HG02970 (cell line): ENCODE data around the gene DNPEP.
"Not testable (repeated sequence)": the region's sequence is repeated elsewhere in the genome, so short reads cannot be mapped to it uniquely, and the experiment has no call there.

Source experiments
- ATAC-seq: cut with Tn5 transposase; IDR thresholded peaks from one replicate; pipeline ENCODE4 v1.9.1; 2021; ENCODE audit warnings: mild to moderate bottlenecking, moderate library complexity, moderate number of reproducible peaks; ENCODE audit not compliant: unreplicated experiment, low FRiP score

The DNPEP gene

DNA sequence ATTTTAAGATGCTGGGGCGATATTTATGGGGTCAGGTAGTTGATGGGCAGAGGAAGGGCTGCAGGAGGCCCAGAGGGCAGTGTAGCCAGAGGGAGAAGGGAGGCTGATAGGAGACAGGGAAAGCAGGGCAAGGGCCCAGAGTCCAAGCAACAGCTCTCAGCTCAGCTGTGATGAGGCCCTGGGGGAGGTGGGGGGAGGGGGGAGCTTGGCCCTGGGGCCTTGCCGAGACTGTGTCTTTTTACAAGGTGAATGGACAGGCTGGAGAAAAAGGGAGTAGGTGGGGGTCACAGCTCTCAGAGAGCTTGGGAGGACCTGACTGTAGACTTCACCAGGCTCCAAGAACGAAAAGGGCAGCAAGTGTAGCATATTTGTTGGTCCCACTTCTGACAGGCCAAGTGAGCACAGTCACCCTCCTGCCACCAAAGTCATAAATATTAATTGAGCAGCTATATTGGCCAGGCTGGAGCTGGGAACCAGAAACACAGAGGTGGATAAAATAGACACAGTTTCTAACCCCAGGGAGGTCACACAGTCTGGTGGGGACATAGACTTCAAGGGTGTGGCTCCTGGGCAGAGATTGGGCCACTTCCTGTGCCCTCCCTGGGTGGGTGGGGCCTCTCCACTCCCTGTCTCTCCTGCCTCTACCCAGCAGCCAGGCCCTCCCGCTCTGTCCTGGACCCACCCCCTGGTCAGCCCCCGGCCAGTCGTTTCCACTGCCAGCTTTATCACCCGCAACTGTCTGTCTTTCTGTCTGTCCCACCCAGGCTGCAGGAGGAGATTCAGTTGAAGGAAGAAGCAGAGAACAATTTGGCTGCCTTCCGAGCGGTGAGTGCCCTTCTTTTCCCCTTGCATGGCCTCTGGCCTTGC is 31.9 kb upstream of the DNPEP start:
- no peak for ATAC-seq

DNA sequence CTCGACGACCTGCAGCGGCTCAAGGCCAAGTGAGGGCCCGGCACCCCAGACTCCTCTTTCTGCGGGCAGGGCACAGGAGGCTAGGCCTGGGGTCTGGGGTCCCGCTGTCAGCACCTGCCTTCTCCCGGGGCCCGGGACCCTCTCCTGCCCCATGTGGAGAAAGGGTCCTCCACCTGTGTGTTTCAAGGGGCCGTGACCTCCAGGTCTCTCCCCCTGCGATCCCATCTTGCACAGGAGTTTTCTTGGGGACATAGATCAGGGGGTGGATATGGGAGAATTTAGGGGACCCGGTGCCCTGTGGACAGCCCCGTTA is 31.3 kb upstream of the DNPEP start:
- no peak for ATAC-seq

DNA sequence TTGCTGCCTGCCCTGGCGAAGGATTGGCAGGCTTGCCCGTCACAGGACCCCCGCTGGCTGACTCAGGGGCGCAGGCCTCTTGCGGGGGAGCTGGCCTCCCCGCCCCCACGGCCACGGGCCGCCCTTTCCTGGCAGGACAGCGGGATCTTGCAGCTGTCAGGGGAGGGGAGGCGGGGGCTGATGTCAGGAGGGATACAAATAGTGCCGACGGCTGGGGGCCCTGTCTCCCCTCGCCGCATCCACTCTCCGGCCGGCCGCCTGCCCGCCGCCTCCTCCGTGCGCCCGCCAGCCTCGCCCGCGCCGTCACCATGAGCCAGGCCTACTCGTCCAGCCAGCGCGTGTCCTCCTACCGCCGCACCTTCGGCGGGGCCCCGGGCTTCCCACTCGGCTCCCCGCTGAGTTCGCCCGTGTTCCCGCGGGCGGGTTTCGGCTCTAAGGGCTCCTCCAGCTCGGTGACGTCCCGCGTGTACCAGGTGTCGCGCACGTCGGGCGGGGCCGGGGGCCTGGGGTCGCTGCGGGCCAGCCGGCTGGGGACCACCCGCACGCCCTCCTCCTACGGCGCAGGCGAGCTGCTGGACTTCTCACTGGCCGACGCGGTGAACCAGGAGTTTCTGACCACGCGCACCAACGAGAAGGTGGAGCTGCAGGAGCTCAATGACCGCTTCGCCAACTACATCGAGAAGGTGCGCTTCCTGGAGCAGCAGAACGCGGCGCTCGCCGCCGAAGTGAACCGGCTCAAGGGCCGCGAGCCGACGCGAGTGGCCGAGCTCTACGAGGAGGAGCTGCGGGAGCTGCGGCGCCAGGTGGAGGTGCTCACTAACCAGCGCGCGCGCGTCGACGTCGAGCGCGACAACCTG is 30.7 kb upstream of the DNPEP start, which contains the start of gene DES:
Gene DES (plus strand): TSS at position 223 of the 857 bp plus-strand sequence. CDS start 86 bp downstream, at position 309.
- no peak for ATAC-seq

DNA sequence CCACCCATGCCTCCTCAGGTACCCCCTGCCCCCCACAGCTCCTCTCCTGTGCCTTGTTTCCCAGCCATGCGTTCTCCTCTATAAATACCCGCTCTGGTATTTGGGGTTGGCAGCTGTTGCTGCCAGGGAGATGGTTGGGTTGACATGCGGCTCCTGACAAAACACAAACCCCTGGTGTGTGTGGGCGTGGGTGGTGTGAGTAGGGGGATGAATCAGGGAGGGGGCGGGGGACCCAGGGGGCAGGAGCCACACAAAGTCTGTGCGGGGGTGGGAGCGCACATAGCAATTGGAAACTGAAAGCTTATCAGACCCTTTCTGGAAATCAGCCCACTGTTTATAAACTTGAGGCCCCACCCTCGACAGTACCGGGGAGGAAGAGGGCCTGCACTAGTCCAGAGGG is 29.7 kb upstream of the DNPEP start:
- no peak for ATAC-seq

DNA sequence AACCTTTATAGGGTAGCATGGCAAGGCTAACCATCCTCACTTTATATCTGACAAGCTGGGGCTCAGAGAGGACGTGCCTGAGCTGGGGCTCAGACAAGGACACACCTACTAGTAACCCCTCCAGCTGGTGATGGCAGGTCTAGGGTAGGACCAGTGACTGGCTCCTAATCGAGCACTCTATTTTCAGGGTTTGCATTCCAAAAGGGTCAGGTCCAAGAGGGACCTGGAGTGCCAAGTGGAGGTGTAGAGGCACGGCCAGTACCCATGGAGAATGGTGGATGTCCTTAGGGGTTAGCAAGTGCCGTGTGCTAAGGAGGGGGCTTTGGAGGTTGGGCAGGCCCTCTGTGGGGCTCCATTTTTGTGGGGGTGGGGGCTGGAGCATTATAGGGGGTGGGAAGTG is 29.2 kb upstream of the DNPEP start:
- ATAC-seq: no peak

DNA sequence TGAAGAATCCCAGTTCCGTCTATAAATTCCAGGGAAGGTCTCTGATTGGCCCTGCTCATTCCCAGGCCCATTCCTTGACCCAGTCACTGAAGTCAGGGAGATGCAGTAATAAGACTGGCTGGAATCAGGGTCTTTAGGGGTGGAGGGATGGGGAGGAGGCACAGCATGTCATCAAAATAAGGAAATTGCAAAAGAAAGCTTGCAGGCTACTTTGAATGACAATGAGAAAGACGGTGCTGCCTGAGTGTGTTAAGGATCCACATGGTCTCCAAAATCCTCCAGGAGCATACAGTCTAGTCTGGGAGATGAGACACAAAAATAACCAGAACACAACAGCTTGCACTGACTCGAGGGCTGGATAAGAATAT is 28.5 kb upstream of the DNPEP start:
- no peak for ATAC-seq

DNA sequence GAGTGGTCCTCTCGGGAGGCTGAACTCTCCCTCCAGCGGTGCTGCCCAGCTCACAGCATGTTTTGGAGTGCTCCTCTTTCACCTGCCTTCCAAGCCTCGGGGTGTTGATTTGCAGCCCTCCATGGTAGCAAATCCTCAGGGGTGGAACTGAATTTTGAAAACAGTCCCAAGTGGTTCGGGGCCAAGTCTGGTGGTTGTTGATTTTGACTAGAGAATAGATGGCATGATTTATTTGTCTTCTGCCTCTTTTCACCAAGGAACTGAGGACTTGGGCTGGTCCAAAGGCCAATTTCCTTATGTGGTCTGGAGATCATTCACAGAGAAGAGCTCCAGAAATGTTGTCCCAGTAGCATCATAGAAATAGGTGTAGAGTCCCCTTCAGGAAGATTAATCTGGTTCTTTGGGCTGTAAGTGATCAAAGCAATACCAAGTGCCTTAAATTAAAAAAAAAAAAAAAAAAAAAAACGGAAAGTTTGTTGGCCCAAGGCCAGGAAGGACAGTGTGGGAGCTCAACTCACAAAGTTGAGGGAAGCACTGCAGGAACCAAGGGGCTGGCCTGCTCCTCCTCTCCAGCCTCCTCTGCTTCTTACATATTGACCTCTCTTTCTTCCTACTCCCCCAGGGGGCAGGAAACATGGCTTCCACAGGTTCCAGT is 28.0 kb upstream of the DNPEP start:
- no peak for ATAC-seq

DNA sequence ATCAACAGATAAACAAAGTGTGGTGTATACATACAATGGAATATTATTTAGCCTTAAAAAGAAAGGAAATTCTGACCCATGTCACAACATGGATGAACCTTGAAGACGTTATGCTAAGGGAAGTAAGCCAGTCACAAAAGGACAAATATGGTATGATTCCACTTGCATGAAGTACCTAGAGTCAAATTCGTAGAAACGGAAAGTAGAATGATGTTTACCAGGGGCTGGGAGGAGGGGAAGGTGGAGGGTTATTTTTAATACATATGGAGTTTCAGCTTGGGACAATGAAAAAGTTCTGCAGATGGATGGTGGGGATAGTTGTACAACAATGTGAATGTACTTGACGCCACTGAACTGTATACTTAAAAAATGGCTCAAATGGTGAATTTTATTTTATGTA is 27.1 kb upstream of the DNPEP start:
- ATAC-seq: no peak

DNA sequence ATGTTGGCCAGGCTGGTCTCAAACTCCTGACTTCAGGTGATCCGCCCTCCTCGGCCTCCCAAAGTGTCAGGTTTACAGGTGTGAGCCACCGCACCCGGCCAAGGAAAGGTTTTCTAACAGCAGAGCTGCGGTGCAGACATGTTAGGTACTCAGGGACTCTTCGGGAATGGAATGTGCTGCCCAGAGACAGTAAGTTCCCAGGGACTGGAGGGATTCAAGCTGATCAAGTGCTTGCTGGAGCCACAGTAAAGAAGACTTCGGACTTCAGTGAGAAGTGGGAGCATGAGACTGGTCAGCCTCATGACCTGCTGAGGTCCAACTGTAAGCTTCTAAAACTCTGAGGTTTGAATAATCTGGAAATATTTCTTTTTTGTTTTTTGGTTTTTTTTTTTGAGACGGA is 22.7 kb upstream of the DNPEP start:
- no peak for ATAC-seq

DNA sequence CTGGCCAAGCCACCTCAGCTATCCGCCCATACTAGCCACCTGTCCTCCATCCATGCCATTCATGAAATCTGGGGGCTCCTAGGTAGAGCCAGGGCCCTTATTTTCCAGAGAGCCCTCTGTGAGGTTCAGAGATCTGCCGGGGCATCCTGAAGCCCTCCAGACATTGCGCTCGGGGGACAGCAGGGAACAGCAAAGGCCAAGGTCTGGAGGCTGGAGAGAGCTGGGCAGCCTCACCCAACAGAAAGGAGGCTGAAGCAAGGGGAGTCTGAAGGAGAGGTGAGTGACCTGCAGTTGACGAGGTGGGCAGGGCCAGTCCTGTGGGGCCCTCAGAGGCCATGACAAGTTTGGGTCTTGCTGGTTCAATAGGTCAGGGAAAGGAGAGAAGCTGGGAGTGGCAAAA is 21.9 kb upstream of the DNPEP start:
- ATAC-seq: no peak

DNA sequence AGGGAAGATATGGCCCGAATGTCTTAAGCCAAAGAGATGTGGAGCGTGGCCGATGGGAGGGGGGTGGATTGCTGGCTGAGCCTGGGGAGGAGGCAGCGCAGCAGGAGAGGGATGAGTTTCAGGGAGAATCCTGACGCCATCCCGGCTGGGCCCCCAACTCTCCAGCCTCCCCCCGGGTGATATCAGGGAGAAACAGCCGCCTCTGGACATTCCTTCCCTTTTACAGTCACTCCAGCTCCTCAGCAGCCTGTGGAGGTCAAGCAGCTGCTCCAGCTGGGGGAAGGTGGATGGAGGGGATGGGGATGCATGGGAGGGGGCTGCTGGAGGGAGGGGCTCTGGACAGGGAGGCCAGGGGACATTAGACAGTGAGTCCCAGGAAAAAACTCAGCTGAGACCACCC is 20.9 kb upstream of the DNPEP start:
- no peak for ATAC-seq

DNA sequence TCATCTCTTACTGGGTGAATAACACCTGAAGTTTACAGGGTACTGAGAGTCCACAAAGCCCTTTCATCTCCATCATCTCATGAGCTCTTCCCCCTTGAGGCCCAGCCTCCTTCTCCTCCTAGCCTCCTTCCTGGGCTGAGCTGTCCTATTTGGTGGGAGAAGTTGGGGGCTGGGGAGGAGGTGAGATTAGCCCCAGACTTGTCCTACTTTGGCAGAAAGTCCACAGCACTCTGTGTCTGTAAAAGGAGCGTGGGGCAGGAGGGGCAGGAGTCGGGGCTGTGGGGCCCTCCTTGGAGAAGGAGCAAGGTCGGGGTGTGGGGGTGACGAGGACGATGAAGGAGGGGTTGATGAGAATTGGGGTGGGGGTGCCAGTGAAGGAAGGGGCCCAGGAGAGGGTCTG is 20.5 kb upstream of the DNPEP start:
- ATAC-seq: no peak

DNA sequence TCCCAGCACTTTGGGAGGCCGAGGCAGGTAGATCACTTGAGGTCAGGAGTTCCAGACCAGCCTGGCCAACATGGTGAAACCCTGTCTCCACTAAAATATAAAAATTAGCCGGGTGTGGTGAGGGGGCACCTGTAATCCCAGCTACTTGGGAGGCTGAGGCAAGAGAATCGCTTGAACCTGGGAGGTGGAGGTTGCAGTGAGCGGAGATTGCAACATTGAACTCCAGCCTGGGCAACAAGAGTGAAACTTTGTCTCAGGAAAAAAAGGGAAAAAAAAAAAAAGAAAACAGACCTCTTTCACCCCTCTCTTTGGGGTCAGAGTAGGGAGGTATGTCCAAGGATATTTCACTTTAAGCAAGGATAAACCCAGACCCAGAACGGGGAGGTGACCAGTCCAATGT is 19.6 kb upstream of the DNPEP start:
- ATAC-seq: not testable (repeated sequence)

DNA sequence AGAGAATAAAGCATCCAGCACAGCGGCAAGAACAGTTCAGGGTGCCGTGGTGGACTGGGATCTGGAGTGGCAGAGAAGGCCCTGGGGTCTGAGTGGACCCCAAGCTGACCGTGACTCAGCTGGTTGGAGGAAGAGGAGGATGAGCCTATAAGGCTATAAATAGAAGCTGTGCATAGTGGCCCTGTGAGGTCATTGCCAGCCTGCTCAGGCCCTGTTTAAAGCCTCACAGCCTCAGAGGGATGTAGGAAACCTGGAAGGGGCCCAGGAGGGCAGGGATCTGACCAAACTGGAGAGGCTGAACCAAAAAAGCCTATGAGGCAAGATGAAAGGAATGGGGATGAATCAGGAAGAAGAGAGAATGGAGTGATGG is 19.1 kb upstream of the DNPEP start:
- ATAC-seq: no peak

DNA sequence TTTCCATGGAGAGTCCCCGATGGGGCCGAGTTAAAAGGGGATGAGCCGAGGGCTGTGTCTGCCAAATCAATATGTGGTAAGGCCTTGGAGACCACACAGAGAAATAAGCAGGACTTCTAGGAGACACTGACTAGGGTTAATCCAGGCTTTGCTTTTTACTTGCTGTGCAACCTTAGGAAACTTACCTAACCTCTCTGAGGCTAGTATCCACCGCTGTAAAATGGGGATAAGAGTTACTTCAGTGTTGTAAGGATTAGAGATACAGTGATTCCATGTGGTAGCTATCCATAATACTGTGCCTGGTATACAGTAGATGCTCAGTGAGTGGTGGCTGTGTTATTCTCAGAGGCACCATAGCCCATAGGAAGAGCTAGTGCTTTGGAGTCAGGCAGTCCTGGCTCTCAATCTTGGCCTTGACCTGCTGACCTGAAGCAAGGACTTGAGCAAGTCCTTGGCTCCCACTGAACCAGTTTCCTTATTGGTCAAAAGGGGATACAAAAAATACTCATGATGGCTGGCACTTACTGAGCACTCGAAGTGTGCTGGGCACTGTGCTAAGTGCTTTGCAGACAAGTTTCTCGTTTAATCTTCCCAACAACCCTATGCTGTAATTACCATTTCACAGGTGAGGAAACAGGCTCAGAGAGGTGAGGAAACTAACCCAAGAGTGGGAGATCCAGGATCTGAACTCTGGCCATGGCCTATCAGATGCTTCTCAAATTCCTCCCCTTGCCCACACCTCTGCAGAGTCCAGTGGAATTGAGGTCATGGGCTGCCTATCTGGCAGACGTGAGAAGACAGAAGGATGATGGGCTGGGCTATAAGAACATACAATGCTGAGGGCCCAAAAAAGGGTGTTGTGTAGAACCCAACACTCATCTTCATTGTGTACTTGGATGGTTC is 18.5 kb upstream of the DNPEP start:
- ATAC-seq: no peak

DNA sequence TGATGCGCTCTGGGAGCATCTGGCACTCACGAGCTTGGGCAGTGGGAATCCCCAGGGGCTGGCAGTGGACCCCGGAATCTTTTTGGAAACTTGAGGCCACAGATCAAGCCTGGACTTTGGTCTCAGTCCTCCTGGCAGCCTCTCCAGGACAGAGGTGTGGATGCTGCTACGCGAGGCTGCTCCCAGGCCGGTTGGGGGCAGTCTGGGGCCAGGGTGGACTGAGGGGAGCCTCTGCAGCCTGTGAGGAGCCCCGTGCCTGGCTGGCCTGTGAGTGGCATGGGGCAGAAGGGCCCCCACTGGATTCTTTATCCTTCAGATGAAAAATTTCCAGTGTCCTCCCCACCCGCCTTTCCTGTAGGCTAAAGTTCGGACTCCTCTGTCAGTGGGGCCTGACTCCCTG is 17.7 kb upstream of the DNPEP start:
- no peak for ATAC-seq

DNA sequence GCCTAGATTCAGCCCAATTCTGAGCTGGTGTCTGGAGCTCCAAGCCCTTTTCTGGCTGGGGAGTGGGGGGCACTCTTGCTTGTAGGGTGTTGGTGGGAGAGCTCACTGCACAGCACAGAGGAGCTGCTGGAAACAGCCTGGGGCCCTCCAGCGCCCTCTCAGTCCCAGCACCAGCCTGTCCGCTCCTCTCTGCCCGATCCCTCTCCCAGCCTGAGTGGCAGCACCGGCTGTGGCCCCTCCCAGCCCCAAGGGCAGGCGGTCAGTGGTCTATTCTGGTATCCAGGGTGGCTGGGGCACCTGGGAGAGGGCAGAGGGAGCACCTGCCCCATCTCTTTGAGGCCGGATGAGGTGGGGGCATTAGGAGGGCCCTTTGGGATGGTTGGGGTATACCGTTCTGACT is 17.2 kb upstream of the DNPEP start:
- ATAC-seq: no peak

DNA sequence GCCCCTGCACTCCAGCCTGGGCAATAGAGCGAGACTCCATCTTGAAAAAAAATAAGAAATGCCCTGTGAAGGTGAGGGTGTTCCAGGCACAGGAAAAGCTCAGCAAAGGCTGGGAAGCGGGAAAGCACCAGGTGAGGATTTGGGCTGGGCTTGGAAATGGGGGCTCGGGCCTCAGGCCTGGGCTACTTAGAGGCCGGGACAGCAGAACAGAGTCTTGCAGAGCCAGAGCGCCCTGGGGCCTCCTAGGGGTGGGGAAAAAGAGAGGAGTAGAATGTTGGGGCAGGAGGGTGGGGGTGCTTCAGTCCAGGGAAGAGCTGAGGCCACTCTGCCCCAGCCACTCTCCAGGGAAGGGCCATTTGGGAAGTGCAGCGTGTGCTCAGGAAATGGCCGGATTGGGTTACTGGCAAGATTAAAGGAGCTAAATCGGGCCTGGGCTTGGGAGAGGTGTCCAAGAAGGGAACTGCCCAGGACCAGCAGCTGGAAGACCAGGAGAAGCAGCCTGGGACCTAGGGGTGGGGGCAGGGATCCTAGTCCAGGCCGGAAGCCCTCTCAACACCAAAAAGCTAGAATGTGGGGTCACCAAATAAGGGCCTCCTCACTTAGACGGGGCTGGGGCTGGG is 16.7 kb upstream of the DNPEP start:
- no peak for ATAC-seq

DNA sequence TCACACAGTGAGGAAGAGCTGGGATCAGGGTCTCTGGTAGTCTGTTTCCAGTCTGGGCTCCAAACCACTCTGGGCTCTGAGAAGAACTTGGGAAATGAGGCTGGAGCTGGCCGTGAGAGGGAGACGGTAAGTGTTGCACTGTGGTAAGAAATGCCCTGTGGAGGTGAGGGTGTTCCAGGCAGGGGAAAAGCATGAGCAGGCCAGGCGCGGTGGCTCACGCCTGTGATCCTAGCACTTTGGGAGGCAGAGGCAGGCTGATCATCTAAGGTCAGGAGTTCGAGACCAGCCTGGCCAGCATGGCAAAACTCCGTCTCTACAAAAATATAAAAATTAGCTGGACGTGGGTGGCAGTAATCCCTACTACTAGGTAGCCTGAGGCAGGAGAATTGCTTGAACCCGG is 16.1 kb upstream of the DNPEP start:
- no peak for ATAC-seq
